Measurements from ENCODE around the gene SKP1. TPM values are rescaled to one million over a fixed set of nuclear protein-coding genes. Genes with fewer than 3 reads are reported as not detected.

Gene SKP1
- total RNA-seq, 1 donor from 2014 or later: 333 TPM

GRCh38 chr5:134139377-134139851 is 37.3 kb downstream of the SKP1 start:
- Mint-ChIP-seq H3K4me1 (ENCODE audit: unreplicated experiment) (peaks cover 14% of the 10 kb centered on the region), H3K27me3 (ENCODE audit: unreplicated experiment) (no peaks in the 10 kb centered on the region), H3K4me3 (ENCODE audit: unreplicated experiment) (no peak overlapping the region), H3K36me3 (ENCODE audit: unreplicated experiment) (peaks cover 11% of the 10 kb centered on the region), H3K9me3 (ENCODE audit: unreplicated experiment) (no peaks in the 10 kb centered on the region), H3K27ac (ENCODE audit: unreplicated experiment) (no peak overlapping the region)
- TF ChIP-seq, protein P1, sequence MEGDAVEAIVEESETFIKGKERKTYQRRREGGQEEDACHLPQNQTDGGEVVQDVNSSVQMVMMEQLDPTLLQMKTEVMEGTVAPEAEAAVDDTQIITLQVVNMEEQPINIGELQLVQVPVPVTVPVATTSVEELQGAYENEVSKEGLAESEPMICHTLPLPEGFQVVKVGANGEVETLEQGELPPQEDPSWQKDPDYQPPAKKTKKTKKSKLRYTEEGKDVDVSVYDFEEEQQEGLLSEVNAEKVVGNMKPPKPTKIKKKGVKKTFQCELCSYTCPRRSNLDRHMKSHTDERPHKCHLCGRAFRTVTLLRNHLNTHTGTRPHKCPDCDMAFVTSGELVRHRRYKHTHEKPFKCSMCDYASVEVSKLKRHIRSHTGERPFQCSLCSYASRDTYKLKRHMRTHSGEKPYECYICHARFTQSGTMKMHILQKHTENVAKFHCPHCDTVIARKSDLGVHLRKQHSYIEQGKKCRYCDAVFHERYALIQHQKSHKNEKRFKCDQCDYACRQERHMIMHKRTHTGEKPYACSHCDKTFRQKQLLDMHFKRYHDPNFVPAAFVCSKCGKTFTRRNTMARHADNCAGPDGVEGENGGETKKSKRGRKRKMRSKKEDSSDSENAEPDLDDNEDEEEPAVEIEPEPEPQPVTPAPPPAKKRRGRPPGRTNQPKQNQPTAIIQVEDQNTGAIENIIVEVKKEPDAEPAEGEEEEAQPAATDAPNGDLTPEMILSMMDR (IDR thresholded peaks at IDR 0.05): no peak
- peak; percentile 73 for DNase-seq (ENCODE audit: extremely low spot score, unreplicated experiment)

DNA sequence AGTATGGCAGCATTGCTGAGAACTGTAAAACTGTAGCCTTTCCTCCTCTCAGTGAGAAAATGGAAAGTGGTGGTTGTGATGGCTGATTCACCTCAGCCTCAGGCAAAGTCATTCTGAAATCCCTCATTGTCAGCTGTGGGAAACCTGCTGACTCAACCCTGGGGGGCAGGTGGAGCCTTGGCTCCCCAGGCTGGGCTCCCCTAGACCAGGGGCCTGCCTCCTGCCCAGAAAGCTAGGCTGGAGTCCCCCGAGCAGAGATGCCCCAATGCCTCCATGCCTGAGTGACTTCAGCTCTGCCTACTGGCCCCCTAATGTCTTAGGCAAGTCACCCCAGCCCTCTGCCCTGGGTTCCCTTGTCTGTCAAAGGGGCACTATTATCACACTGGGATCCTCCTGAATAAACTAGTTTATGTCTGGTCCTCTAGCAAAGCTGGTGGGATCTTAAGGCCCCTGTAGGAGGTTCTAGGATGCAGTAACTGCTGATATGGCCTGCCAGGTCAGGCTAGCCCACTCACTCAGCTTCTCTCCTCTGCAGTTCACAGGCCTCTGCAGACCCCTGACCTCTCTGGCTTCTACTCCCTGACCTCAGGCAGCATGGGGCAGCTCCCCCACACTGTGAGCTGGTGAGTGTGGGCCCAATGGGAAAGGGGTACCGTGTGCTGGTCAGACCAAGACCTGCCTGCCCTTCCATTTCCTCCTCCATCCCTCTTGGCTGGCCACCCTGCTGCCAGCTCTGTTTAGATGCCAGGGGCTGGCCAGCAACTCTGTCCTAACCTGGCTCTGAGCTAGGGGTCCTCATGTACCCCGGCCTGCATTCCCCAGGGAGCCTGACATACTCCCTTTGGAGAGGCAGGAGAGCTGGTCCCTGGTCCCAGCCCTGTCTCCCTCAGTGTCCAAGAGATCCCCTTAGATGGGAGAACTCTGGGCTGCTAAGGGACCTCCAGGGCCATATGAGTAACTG is 38.1 kb downstream of the SKP1 start:
- peak; percentile 72 for DNase-seq (ENCODE audit: extremely low spot score, unreplicated experiment)
- Mint-ChIP-seq H3K27ac (ENCODE audit: unreplicated experiment) (no peak overlapping the region), H3K9me3 (ENCODE audit: unreplicated experiment) (no peaks in the 10 kb centered on the region), H3K4me3 (ENCODE audit: unreplicated experiment) (no peak overlapping the region), H3K27me3 (ENCODE audit: unreplicated experiment) (no peaks in the 10 kb centered on the region), H3K4me1 (ENCODE audit: unreplicated experiment) (peaks cover 14% of the 10 kb centered on the region), H3K36me3 (ENCODE audit: unreplicated experiment) (peaks cover 11% of the 10 kb centered on the region)
- TF ChIP-seq, protein P1 (IDR thresholded peaks at IDR 0.05): no peak

DNA sequence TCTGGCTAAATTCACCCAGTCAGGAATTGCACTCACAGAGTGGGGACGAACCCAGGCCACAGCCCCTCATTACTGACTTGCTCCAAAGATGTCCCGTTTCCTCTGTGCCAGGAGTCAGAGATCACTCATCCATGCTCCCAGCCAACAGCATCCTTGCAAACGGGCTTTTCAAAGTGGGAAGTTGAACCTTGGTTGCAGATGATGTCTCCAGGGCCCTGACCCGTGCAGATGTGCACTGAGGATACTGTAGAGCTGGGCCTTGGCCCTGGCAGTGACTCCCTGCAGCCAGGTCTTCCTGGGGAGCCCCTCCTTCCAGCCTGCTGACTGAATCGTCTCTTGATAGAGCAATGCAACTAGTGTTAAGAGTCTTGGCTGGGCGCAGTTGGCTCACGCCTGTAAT is 40.0 kb downstream of the SKP1 start:
- Mint-ChIP-seq H3K36me3 (ENCODE audit: unreplicated experiment) (peaks cover 11% of the 10 kb centered on the region), H3K4me1 (ENCODE audit: unreplicated experiment) (peaks cover 14% of the 10 kb centered on the region), H3K9me3 (ENCODE audit: unreplicated experiment) (no peaks in the 10 kb centered on the region), H3K4me3 (ENCODE audit: unreplicated experiment) (no peak overlapping the region), H3K27me3 (ENCODE audit: unreplicated experiment) (no peaks in the 10 kb centered on the region), H3K27ac (ENCODE audit: unreplicated experiment) (no peak overlapping the region)
- DNase-seq (ENCODE audit: extremely low spot score, unreplicated experiment): peak; percentile 60
- TF ChIP-seq, protein P1 (IDR thresholded peaks at IDR 0.05): no peak

DNA sequence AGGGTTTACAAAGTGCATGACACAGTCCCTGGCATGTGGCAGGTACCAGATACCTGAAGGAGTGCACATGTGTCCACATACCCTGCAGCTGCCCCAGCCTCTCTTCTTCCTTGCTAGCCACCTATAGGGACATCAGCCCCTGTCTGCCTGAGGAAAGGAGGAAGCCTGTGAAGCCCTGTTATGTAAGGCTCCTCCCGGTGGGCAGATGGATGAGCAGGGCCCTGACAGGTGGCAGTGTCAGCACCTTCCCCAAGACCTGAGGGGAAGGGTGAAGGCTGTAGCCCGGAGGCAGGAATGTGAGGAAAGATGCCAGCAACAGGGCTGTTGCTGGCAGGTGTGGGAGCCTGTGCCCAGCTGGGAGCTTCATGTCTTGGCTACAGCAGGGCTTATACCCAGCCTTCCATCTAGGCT is 40.5 kb downstream of the SKP1 start:
- H3K36me3 Mint-ChIP-seq (ENCODE audit: unreplicated experiment): peaks cover 11% of the 10 kb centered on the region
- H3K4me3 Mint-ChIP-seq (ENCODE audit: unreplicated experiment): no peak overlapping the region
- peaks cover 14% of the 10 kb centered on the region for H3K4me1 Mint-ChIP-seq (ENCODE audit: unreplicated experiment)
- H3K27me3 Mint-ChIP-seq (ENCODE audit: unreplicated experiment): no peaks in the 10 kb centered on the region
- TF ChIP-seq, protein P1 (IDR thresholded peaks at IDR 0.05): no peak
- DNase-seq (ENCODE audit: extremely low spot score, unreplicated experiment): peak; percentile 49
- H3K27ac Mint-ChIP-seq (ENCODE audit: unreplicated experiment): no peak overlapping the region
- H3K9me3 Mint-ChIP-seq (ENCODE audit: unreplicated experiment): no peaks in the 10 kb centered on the region

GRCh38 chr5:134135091-134135655 is 41.6 kb downstream of the SKP1 start:
- Mint-ChIP-seq H3K9me3 (ENCODE audit: unreplicated experiment) (no peaks in the 10 kb centered on the region), H3K4me1 (ENCODE audit: unreplicated experiment) (peaks cover 14% of the 10 kb centered on the region), H3K4me3 (ENCODE audit: unreplicated experiment) (no peak overlapping the region), H3K27me3 (ENCODE audit: unreplicated experiment) (no peaks in the 10 kb centered on the region), H3K36me3 (ENCODE audit: unreplicated experiment) (peaks cover 15% of the 10 kb centered on the region), H3K27ac (ENCODE audit: unreplicated experiment) (no peak overlapping the region)
- TF ChIP-seq, protein P1 (IDR thresholded peaks at IDR 0.05): no peak
- no peak for DNase-seq (ENCODE audit: extremely low spot score, unreplicated experiment)
